NCI-H446 (cell line): Measurements from ENCODE around the gene TRPM4.
"Not testable (repeated sequence)": the region's sequence is repeated elsewhere in the genome, so short reads cannot be mapped to it uniquely, and the experiment has no call there.

ENCODE experiments used
- DNase-seq, 2 experiments: peaks; one replicate each; lab custom pipeline; 2025; lab: John Stamatoyannopoulos, UW

TRPM4 gene

DNA sequence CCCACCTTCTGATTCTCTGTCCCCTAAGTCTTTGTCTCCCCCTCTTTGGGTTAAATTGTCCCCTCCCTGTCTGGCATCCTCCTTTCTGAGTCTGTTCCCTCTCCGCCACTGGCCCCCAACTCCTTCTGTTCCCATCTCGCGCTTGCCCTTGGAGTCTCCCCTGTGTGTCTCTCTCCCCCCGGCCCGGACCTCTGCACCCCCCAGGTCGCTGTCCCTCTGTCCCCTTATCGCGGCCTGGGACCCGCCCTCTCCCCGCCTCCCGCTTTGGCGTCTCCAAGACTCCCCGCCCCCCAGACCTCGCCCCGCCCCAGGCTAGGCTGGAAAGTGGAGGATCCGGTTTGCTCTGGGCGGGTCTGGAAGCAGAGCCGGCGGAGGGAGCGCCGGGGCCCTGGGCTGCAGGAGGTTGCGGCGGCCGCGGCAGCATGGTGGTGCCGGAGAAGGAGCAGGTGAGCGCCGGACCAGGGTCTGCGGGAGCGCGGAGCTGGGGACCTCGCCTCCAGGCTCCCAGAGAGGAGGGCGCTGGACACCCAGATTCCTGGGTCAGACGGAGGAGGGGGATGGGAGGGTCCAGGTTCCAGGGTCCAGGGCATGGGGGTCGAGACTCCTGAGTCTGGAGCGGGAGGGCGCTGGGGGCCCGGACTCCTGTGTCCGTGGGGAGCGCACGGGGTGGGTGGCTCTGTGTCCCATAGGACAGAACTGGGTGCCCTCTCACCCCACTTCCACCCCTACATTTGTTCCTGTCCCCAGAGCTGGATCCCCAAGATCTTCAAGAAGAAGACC is at the start of gene TRPM4:
Gene TRPM4, plus strand, starts transcription at position 348 of the 780 bp plus-strand sequence. Its CDS starts 75 bp downstream, at position 423.
- peak; percentile 46 to 82 for DNase-seq

DNA sequence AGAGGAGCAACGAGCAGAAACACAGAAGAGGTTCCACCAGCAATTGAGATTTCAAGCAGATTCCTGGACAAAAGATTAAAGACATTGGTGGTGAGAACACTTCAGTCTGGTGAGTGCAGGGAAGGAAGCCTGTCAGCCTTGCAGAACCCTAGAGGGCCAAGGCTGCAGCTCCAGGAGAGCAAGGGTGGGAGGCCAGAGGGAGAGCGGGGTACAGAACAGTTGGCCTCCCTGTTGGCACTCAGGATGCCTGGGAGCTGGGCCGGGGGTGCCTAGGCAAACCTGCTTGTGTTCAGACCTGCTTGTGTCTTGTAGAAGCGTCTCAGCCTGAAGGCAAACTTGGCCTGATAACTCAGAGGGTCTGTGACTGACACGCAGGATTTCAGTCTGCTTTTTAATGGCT is 48.5 kb upstream of the TRPM4 start:
- DNase-seq = no peak

DNA sequence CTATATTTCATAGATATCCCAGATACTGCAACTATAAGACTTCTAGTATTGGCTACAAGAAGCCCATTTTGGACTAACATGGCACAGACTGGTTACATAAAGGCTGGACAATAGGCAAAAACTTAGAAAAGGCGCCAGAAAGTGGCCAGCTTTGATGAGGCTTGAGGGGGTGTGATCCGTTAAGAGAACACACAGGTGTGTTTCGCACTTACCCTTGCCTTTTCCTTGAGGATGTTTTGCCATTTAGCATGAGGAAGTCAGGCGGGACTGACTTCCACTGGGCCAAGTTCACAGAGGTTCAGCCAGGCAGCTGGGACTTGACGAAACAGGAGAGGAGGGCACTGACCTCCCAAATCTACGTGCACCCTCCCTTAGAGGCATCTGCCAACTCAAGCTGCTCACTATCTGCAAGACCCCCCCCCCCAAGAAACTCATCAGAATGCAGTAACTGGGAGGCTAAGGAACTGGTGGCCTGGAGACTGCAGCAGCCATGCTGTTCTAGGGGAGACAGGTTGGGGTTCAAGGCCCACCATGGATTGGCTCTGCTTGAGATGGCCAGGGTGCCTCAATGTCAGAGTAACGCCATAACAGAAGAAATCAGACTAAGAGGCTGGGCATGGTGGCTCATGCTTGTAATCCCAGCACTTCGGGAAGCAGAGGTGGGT is 47.9 kb upstream of the TRPM4 start:
- DNase-seq = no peak

- no peak for DNase-seq
Measured at GRCh38 chr19:49110567-49110966, 47.0 kb upstream of the TRPM4 start.

DNA sequence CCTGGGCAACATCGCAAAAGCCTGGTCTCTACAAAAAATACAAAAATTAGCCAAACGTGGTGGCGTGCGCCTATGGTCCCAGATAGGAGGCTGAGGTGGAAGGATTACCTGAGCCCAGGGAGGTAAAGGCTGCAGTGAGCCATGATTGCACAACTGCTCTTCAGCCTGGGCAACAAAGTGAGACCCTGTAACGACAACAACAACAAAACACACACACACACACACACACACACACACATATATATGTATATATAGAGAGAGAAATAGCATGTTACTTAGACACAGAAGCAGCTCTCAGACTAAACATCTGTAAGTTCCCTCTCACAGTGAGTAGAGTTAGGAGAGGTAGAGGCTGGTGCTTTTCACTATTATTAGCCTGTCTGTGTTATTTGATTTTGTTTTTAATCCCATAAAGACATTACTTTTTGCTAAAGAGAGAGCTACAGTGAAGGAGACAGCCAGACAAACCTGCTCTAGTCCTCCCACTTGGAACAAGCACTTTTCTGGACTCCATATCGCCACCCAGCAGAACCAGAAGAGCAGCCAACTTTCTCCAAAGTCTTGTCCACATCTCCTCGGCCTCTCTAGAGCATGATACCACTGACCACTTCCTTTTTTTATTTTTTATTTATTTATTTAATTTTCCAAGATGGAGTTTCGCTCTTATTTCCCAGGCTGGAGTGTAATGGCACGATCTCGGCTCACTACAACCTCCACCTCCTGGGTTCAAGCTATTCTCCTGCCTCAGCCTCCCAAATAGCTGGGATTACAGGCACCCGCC is 46.2 kb upstream of the TRPM4 start:
- no peak for DNase-seq

DNA sequence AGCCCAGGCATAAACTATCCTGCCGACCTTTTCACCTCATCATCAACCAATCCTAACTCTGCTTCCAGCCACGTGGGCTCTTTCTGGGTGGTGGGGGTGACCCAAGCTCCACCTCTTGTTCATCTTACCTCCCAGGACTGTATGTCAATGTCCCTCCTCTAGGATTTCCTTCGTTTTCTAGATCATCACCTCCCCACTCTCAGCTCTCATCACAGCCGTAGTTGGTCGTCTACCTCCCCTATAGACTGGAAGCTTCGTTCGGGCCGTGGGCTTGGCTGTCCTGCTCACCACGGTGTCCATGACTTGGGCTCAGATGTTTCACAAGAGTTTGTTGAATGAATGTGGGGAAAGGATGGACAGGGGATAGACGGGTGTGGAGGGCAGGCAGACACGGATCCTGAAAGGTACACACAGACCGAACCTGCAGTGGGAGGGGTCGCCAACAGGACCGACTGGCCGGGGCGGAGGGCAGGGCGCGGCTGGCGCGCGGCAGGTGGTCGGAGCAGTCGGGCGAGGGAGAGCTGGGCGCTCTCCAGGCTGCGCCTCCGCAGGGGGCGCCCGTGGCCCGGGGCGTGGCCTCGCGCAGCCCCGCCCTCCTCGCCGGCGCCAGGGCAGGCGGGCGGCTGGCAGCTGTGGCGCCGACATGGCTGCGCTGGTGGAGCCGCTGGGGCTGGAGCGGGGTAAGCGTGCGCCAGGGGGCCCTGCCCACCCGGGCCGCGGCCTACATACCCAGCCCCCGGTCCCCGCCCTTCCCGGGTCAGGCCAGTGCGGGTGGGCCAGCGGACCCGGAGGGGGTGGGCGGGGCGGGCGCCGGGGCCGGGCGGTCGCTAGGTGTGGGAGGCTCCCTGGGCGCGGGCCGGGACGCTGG is 43.6 kb upstream of the TRPM4 start, which contains the start of gene LIN7B:
Gene LIN7B, plus strand, starts transcription at position 609 of the 868 bp plus-strand sequence. Its CDS starts 35 bp downstream, at position 644.
- DNase-seq = peak in 1 of 2 experiments; percentile 84

DNA sequence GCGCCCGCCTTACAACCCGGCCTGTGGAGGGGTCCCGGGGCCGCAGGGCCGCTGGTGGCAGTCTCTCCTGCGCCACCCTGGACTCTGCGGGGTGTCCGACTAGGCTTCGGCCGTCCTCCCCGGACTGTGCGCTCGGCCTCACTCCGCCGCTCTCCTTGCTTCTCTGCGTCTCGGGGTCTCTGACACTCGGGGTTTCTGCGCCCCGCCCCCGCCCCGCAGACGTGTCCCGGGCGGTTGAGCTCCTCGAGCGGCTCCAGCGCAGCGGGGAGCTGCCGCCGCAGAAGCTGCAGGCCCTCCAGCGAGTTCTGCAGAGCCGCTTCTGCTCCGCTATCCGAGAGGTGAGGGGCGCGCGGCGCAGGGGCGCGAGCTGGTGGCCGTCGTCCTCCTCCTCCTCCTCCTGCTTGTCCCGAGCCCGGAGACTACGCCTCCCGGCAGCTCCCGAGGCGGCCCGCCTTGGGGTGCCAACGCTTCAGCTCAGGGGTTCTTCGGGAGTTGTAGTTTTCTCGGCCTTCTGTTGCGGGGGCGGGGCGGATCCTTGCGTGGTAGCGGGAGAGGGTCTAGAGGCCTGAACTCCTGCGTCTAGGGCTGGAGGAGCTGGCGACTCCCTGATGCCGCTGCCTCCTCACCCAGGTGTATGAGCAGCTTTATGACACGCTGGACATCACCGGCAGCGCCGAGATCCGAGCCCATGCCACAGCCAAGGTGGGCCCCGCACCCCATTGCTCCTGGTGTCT is 42.8 kb upstream of the TRPM4 start:
- peak; percentile 23 to 65 for DNase-seq

DNA sequence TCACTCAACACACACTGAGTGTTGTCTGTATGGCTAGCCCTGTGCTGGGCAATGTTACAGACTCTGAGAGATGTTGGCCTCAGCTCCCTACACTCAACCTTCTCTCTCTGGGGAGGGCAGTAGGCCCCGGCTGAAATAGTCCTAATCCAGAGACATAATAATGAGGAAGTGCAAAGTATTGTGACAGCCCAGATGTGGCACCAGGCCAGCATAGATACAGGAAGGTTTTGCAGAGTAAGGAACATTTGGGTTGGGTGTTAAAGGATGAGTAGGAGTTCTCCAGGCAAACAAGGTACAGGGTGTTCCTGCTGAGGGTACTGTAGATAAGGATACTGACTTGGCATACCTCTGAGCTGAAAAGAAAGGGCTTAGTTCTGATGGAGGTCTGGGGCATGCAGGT is 41.0 kb upstream of the TRPM4 start:
- no peak for DNase-seq

GRCh38 chr19:49117677-49118564 is 39.7 kb upstream of the TRPM4 start:
- no peak for DNase-seq

DNA sequence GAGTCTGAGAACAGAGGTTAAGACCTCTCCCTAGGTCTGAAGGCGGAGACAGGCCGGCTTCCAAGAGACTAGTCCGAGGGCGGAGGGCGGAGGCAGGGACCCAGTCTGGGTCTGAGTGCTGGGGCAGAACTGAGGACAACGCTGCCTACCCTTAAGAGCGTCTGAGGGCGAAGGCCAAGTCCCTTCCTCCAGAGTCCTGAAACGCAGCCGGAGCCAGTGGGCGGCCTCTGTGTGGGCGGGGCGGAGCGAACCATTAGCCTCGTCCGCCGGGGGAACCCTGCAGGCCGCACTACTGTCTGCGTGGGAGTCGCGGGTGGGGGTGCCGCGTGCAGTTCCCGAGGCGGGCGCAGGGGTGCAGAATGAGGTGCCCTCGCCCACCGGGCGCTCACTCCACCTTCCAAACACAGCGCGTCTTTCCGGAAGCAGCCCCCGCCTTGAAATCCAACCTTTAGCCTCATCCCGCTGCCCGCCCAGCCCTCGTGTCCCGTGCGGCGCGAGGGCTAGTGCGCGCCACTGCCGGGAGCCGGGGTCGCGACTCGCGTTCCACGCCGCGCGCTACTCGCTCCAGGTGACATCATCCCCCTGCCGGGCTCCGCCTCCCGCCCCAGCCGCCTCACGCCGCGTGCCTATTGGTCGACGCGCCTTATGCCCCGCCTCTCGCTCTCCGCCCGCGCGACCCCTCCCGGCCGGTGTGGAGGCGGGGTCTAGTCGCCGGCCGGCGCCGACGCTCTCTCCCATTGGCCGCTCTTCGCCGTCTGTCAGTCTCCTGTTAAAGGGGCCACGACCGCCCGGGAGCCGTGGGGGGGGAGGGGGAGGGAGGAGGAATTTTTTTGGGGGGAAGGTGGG is 38.8 kb upstream of the TRPM4 start, which contains the start of gene C19orf73:
Gene C19orf73, minus strand, starts transcription at position 579 of the 846 bp plus-strand sequence. Its CDS starts 121 bp downstream, at position 458.
- DNase-seq = peak; percentile 94 to 98

DNA sequence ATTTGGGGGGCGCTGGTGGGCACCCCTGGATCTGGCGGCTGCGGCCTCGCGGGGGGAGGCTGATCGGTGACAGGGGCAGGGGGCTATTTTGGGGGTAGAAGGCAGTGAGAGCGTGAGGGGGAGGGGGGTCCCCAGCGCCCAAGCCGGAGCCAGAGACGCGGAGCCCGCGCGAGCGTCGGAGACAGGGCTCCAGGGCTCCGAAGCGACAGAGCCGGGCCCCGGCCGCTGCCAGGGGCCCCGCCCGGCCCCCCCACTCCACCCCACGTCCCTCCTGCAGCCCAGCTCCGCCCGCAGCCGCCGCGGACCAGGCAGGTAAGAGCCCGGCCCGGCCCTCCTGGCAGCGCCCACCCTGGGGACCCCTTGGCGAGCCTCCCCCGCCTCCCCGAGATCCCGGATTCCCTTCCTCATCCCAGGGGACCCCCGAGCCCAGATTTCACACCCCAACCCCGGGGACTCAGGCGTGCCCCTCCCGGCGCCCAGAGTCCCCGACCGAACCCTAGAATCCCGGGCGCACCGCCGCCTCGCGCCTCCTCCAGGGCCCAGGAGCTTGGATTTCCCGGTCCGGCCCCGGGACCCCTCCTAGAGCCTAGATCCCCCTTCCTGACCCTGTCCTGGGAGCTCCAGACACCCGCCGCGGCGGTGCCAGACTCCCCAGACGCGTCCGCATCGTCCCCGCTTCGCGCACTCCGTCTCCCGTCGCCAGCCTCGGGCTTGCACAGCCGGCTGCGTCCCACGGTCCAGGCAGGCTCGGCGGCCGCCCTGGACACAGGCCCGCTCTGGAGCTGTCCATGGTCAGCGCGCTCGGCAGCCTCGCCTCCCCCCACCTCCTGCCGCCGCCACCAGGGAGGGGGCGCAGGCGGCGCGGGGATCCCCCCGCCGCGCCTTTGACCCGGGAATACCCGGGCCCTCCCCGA is 37.9 kb upstream of the TRPM4 start, which contains the start of gene PPFIA3:
Gene PPFIA3, plus strand, starts transcription at position 134 of the 914 bp plus-strand sequence. CDS start 8,330 bp downstream, outside the sequence.
- peak in 1 of 2 experiments; percentile 39 for DNase-seq

GRCh38 chr19:49120325-49120683 is 37.3 kb upstream of the TRPM4 start:
- no peak for DNase-seq

- DNase-seq = no peak
Measured at GRCh38 chr19:49120868-49121267, 36.7 kb upstream of the TRPM4 start.

GRCh38 chr19:49121841-49122240 is 35.8 kb upstream of the TRPM4 start:
- peak; percentile 16 to 64 for DNase-seq

GRCh38 chr19:49123285-49123684 is 34.3 kb upstream of the TRPM4 start:
- not testable (repeated sequence) for DNase-seq

DNA sequence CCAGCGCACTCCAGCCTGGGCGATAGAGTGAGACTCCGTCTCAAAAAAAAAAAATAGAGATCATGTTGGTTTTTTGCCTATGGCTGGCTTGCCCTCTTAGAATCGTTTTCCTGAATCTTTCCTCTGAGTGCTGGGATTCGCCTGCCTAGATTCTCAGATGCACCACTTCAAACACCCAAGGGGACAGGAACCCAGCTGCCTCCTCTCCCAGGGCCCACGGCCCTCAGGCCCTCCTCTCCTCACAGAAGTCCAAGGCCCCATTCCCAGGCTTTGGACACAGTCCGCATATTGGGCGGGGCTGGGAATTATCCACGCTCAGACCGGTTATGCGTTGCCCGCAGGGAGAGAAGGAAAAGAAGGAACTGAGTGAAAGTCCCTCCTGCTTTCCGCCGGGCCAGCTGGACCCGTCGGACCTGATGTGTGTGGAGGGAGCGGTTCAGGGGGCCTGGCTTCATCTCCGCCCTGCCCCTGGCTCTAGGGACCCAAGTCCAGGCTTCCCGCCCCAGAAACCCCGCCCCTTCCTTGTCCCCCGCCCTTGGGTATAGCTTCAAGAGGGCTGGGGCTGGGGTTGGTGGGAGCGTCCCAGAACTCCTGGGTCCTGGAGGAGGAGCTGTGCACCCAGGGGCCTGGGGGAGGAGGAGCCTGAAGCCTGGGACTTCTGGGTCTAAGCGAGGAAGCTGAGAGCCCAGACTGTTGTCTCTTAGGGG is 32.4 kb upstream of the TRPM4 start:
- DNase-seq = no peak

GRCh38 chr19:49126575-49126974 is 31.0 kb upstream of the TRPM4 start:
- DNase-seq = no peak
